Lower leg skin (tissue), 3 donors: ENCODE data around the gene TTR.

Source experiments
- POLR2A ChIP-seq, 2 donors: fragments of 450-650 bp; IDR thresholded peaks; one replicate each; pipeline ENCODE4 v1.6.1; 2016 to 2017; ENCODE audit warnings: antibody characterized with exemption in 2 of 2, mild to moderate bottlenecking in 1 of 2, moderate library complexity in 1 of 2
- TF ChIP-seq, protein P1 (sequence below), 3 donors: fragments of 450-650 bp; IDR thresholded peaks; one replicate each; pipeline ENCODE4 v1.5.1; 2016; ENCODE audit warnings: antibody characterized with exemption in 3 of 3, mild to moderate bottlenecking in 3 of 3, moderate library complexity in 2 of 3

GRCh38 chr18:31576670-31577069, 15.0 kb upstream of the TTR start:
- TF ChIP-seq POLR2A (IDR thresholded peaks at IDR 0.05): no peak
- TF ChIP-seq, protein P1, sequence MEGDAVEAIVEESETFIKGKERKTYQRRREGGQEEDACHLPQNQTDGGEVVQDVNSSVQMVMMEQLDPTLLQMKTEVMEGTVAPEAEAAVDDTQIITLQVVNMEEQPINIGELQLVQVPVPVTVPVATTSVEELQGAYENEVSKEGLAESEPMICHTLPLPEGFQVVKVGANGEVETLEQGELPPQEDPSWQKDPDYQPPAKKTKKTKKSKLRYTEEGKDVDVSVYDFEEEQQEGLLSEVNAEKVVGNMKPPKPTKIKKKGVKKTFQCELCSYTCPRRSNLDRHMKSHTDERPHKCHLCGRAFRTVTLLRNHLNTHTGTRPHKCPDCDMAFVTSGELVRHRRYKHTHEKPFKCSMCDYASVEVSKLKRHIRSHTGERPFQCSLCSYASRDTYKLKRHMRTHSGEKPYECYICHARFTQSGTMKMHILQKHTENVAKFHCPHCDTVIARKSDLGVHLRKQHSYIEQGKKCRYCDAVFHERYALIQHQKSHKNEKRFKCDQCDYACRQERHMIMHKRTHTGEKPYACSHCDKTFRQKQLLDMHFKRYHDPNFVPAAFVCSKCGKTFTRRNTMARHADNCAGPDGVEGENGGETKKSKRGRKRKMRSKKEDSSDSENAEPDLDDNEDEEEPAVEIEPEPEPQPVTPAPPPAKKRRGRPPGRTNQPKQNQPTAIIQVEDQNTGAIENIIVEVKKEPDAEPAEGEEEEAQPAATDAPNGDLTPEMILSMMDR (IDR thresholded peaks at IDR 0.05): no peak
